ENCODE data around the gene CDH23. TPM values are rescaled to one million over a fixed set of nuclear protein-coding genes. Genes with fewer than 3 reads are reported as not detected.

Gene CDH23
- total RNA-seq, 2 experiments from 2014 or later: 3.7 to 5.3 TPM

- ATAC-seq (ENCODE audit: low read depth): peak; percentile 68
- Mint-ChIP-seq H3K9me3 (no peaks in the 10 kb centered on the region), H3K36me3 (no peaks in the 10 kb centered on the region), H3K27me3 (no peaks in the 10 kb centered on the region), H3K4me1 (peaks cover 66% of the 10 kb centered on the region), H3K4me3 (peak overlapping the region; percentile 65), H3K27ac (peak overlapping the region; percentile 97)
- POLR2A ChIA-PET: interaction anchor here (0.8 to 11.6 kb wide), 9 partner anchors 9 to 85 kb away, joined by 3 to 138 read pairs (median 25); partner anchors contain the start of gene VSIR
- DNase-seq: peak; percentile 75
Observed at GRCh38 chr10:71727105-71727737, 330.5 kb downstream of the CDH23 start.

DNA sequence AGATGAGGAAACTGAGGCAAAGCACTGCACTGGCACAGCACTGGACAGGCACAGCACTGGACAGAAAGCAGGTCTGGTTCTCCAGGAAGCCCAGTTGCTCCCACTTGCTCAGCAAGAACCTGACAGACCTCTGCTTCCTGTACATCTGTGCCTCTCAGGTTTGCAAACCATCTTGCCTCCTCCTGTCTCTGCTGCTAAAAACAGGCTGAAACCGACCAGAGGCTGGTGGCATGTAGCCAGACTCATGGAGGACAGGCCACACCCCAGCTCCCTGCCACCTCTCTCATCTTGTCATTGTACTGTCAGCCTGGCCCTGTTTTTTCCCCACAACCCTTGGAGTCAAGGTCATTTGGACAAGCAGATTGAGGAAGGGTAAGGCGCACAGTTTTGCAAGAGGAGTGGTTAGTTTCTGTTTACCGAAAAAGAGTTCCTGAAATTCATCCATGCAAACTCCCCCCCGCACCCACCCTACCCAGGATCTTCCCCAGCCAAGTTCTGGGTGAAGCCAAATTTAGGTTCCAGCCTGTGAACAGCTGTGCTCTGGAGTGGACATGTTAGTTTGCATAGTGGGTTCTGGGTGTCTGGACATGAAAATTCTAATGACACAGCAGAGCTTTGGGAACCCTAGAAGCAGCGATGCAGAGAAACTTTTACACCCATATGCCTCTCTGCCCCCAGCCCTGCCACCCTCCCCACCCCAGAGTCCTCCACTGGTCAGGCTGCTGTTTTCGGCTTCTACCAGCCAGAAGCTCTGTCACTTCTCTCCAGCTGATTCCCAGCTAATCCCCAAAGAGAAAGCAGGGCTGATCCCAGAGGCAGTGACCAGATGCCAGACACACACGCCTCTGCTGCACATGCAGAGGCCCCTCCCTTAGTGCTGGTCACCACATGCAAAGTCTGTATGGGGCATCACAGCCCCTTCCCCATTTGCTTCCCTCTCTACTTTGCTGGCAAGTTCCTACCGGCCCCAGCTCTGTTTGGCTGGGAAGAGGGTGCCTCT is 331.3 kb downstream of the CDH23 start:
- POLR2A ChIA-PET: interaction anchor here (1.0 to 11.6 kb wide), 11 partner anchors 8 to 45 kb away, joined by 3 to 138 read pairs (median 12); partner anchors contain the start of gene VSIR
- Mint-ChIP-seq H3K36me3 (no peaks in the 10 kb centered on the region), H3K9me3 (no peaks in the 10 kb centered on the region), H3K4me3 (peak overlapping the region; percentile 65), H3K27me3 (no peaks in the 10 kb centered on the region), H3K4me1 (peaks cover 73% of the 10 kb centered on the region), H3K27ac (peak overlapping the region; percentile 97)
- ATAC-seq (ENCODE audit: low read depth) (peak; percentile 53), DNase-seq (no peak)

DNA sequence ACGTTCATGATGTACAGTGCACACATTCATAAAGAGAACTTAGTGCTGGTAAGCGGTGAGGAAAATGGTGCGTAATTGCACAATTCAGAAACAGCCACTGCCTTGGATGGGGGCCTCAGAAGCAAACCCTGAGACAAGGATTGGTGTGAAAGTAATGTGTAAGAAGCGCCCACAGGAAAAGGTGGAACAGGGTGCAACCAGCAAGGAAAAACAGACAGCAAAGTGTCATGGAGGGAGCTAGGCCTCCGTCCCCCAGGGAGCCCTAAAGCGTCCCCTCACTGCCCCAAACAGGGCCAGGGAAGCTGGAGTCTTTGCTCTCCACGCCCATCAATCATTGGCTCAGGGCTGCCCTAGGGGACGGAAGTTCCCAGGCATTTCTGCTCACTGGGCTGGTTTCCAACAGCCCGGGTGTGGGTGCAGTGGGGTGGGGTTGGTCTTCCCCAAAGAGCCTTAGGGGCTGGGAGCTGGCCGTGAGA is 332.5 kb downstream of the CDH23 start:
- POLR2A ChIA-PET: interaction anchor here (1.0 to 11.6 kb wide), 6 partner anchors 10 to 44 kb away, joined by 3 to 138 read pairs (median 40); partner anchors contain the start of gene VSIR
- DNase-seq: no peak
- Mint-ChIP-seq H3K27me3 (no peaks in the 10 kb centered on the region), H3K9me3 (no peaks in the 10 kb centered on the region), H3K27ac (peak overlapping the region; percentile 97), H3K4me3 (peak overlapping the region; percentile 65), H3K4me1 (peaks cover 77% of the 10 kb centered on the region), H3K36me3 (no peaks in the 10 kb centered on the region)
- ATAC-seq (ENCODE audit: low read depth): no peak

DNA sequence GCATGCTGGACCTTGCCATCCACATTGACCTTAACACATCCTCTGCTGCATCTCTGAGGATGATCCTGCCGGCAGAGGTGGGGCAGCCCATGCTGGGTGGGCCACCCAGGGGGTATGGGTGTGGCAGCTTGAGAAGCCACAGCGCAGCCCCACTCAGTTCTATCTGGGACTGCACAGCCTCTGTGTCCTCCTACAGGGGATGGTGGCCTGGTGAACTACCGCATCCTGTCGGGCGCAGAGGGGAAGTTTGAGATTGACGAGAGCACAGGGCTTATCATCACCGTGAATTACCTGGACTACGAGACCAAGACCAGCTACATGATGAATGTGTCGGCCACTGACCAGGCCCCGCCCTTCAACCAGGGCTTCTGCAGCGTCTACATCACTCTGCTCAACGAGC is 335.1 kb downstream of the CDH23 start:
- Mint-ChIP-seq H3K9me3 (no peaks in the 10 kb centered on the region), H3K4me1 (peaks cover 78% of the 10 kb centered on the region), H3K36me3 (no peaks in the 10 kb centered on the region), H3K27me3 (no peaks in the 10 kb centered on the region), H3K4me3 (peak overlapping the region; percentile 57), H3K27ac (peak overlapping the region; percentile 69)
- POLR2A ChIA-PET: interaction anchor here (0.6 to 11.6 kb wide), 7 partner anchors 11 to 41 kb away, joined by 3 to 138 read pairs (median 17); partner anchors contain the start of gene VSIR
- DNase-seq (peak; percentile 62), ATAC-seq (ENCODE audit: low read depth) (peak; percentile 6)

DNA sequence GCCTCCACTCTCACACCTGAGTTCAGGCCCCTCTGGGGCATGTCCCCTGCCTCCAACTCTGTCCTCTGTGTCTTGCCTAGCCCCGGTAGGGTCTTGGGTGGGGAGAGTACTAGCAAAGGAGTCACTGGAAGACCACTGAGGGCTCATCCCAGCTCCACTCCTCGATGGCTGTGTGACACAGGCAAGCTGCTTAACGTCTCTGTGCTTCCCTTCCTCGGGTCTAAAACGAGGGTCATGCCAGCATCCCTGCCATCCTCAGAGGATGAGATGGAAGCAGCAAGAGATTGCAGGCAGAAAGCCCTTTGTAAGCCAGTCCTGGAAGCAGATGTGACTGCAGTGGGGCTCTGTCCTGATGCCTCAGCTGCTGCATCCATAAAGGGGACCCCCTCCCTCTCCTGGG is 338.1 kb downstream of the CDH23 start:
- ATAC-seq (ENCODE audit: low read depth) (no peak), DNase-seq (no peak)
- Mint-ChIP-seq H3K27me3 (no peaks in the 10 kb centered on the region), H3K4me1 (peaks cover 74% of the 10 kb centered on the region), H3K4me3 (peak overlapping the region; percentile 59), H3K9me3 (no peaks in the 10 kb centered on the region), H3K27ac (peak overlapping the region; percentile 93), H3K36me3 (no peaks in the 10 kb centered on the region)
- POLR2A ChIA-PET: interaction anchor here (0.9 to 9.7 kb wide), 8 partner anchors 8 to 38 kb away, joined by 3 to 71 read pairs (median 6); partner anchors contain the start of gene VSIR

- peak overlapping the region; percentile 93 for H3K27ac Mint-ChIP-seq
- DNase-seq (peak; percentile 70), ATAC-seq (ENCODE audit: low read depth) (peak; percentile 85)
- peak overlapping the region; percentile 59 for H3K4me3 Mint-ChIP-seq
- no peaks in the 10 kb centered on the region for H3K9me3 Mint-ChIP-seq
- POLR2A ChIA-PET: interaction anchor here (1.2 to 9.7 kb wide), 8 partner anchors 9 to 37 kb away, joined by 3 to 71 read pairs (median 6); partner anchors contain the start of gene VSIR
- H3K27me3 Mint-ChIP-seq: no peaks in the 10 kb centered on the region
- no peaks in the 10 kb centered on the region for H3K36me3 Mint-ChIP-seq
- peaks cover 79% of the 10 kb centered on the region for H3K4me1 Mint-ChIP-seq
Observed at GRCh38 chr10:71735709-71736569, 339.2 kb downstream of the CDH23 start.

GRCh38 chr10:71736570-71736952 is 339.8 kb downstream of the CDH23 start:
- H3K4me1 Mint-ChIP-seq: peaks cover 80% of the 10 kb centered on the region
- H3K36me3 Mint-ChIP-seq: no peaks in the 10 kb centered on the region
- POLR2A ChIA-PET: interaction anchor here (1.7 to 9.7 kb wide), 5 partner anchors 9 to 36 kb away, joined by 4 to 71 read pairs (median 12); partner anchors contain the start of gene VSIR
- DNase-seq: no peak
- H3K27me3 Mint-ChIP-seq: no peaks in the 10 kb centered on the region
- ATAC-seq (ENCODE audit: low read depth): peak; percentile 5
- peak overlapping the region; percentile 93 for H3K27ac Mint-ChIP-seq
- no peaks in the 10 kb centered on the region for H3K9me3 Mint-ChIP-seq
- H3K4me3 Mint-ChIP-seq: peak overlapping the region; percentile 59

DNA sequence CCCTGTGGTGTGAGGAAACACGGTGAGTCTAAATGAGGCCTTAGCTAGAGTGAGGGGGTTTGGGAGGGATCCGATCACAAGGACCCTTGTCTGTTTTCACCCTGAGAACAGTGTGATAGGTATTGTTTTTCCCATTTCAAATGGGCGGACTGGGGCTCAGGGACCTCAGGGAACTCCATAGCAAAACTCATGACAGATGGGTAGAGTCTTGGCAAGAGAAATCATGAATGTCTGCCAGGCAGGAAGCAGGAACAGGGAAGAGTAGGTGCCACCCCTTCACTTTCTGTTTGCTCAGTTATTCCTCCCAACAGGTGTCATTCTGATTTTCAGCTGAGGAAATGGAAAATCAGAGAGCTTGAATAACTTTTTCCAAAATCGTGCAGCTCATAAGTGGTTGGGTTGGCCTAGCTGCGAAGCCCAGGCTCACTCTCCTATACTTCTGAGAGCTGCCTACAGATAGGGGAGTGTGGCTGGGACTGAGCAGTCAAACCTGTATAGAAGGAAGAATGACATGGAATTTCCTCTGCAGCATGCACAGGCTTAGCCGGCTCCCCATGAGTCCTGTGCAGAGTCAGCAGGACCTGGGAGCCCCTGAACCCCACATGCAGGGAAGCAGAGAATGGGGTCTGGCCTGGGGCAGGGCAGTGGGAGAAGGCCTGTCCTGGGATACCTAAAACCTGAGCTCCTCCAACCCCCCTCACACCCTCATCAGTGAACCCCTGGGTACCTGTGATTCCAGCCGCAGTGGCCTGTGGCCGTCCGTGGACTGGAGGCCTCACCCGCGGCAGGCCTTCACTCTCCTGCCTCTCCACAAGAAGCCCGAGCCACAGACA is 340.5 kb downstream of the CDH23 start:
- ATAC-seq (ENCODE audit: low read depth): no peak
- peak overlapping the region; percentile 93 for H3K27ac Mint-ChIP-seq
- H3K4me3 Mint-ChIP-seq: peak overlapping the region; percentile 59
- no peak for DNase-seq
- POLR2A ChIA-PET: interaction anchor here (0.7 to 9.7 kb wide), 4 partner anchors 10 to 35 kb away, joined by 3 to 71 read pairs (median 34); partner anchors contain the start of gene VSIR
- H3K27me3 Mint-ChIP-seq: no peaks in the 10 kb centered on the region
- no peaks in the 10 kb centered on the region for H3K9me3 Mint-ChIP-seq
- H3K36me3 Mint-ChIP-seq: peaks cover under 1% of the 10 kb centered on the region
- peaks cover 78% of the 10 kb centered on the region for H3K4me1 Mint-ChIP-seq

DNA sequence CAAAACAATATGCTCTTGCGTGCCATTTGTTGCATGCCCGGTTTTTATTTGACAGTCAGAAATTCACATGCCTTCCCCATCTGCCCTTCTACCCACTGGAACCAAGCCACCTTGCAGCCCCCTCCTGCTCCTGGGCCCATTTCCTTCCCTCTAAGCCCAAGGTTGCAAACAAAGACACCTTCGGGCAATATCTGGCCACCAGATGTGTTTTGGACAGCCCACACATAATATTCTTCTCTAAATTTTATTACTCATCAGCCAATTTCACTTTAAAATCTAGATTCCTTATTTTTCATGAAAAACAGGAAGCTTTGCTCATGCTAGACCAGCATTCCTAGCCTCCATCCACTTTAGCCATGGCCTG is 341.1 kb downstream of the CDH23 start:
- POLR2A ChIA-PET: interaction anchor here (0.7 to 9.7 kb wide), 4 partner anchors 9 to 35 kb away, joined by 3 to 71 read pairs (median 34); partner anchors contain the start of gene VSIR
- Mint-ChIP-seq H3K27ac (peak overlapping the region; percentile 93), H3K4me3 (no peak overlapping the region), H3K4me1 (peaks cover 78% of the 10 kb centered on the region), H3K27me3 (no peaks in the 10 kb centered on the region), H3K36me3 (peaks cover 3% of the 10 kb centered on the region), H3K9me3 (no peaks in the 10 kb centered on the region)
- no peak for ATAC-seq (ENCODE audit: low read depth)
- no peak for DNase-seq

DNA sequence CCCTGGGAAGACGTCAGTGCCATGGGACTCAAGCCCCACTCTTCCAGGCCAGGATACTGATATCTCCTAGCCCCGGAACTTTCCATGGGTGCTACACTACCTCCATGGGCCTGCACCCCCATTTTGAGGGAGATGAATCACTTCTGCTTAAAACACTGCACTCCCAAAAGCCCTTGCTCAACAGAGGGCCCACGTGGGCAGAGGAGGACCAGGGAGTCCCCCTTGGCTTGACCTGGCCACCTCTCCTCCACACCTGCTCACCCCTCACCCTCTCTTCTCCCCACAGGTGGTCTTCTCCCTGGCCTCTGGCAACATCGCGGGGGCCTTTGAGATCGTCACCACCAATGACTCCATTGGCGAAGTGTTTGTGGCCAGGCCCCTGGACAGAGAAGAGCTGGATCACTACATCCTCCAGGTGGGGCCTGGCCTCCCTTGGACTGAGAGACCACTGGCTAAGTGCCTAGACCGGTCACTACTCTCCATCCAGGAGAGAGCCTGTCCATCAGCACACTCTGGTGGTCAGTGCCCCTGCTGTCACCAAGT is 342.7 kb downstream of the CDH23 start:
- no peaks in the 10 kb centered on the region for H3K9me3 Mint-ChIP-seq
- DNase-seq: no peak
- no peak for ATAC-seq (ENCODE audit: low read depth)
- POLR2A ChIA-PET: interaction anchor here (1.0 to 9.7 kb wide), 6 partner anchors 9 to 42 kb away, joined by 3 to 71 read pairs (median 4); partner anchors contain the start of gene VSIR
- H3K4me1 Mint-ChIP-seq: peaks cover 83% of the 10 kb centered on the region
- no peaks in the 10 kb centered on the region for H3K27me3 Mint-ChIP-seq
- H3K36me3 Mint-ChIP-seq: peaks cover 3% of the 10 kb centered on the region
- H3K4me3 Mint-ChIP-seq: no peak overlapping the region
- peak overlapping the region; percentile 93 for H3K27ac Mint-ChIP-seq

DNA sequence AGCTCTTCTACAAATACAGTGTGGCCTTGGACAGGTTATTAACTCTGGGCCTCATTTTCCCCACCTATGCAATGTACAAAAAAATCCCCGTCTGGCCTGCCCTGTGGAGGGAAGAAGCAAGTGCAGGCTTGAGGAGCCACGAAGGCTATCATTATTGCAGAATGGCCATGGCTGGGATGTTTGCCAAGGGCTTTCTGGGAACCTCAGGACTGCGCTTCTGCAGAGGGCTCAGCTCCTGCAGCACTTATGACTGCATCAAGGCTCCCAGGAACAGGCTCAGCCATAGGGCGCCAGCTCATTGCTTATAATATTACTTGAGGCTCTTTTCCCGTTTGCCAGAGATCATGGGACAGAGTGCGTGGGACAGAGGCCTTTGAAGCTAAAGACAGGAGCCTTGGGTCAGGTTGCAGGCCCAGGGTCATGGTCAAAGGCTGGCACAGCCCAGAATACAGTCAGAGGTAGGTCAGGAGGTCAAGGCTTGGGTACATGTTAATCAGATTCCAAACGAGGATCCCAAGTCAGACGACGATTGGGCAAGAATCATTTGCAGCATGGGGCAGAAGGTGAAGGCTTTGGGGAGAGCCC is 343.4 kb downstream of the CDH23 start:
- no peak for ATAC-seq (ENCODE audit: low read depth)
- POLR2A ChIA-PET: interaction anchor here (1.0 to 9.7 kb wide), 7 partner anchors 9 to 42 kb away, joined by 3 to 71 read pairs (median 5); partner anchors contain the start of gene VSIR
- H3K36me3 Mint-ChIP-seq: peaks cover 6% of the 10 kb centered on the region
- DNase-seq: no peak
- H3K9me3 Mint-ChIP-seq: no peaks in the 10 kb centered on the region
- no peaks in the 10 kb centered on the region for H3K27me3 Mint-ChIP-seq
- peak overlapping the region; percentile 93 for H3K27ac Mint-ChIP-seq
- peak overlapping the region; percentile 5 for H3K4me3 Mint-ChIP-seq
- H3K4me1 Mint-ChIP-seq: peaks cover 83% of the 10 kb centered on the region

Data from activated naive CD8-positive, alpha-beta T cell treated with anti-CD3 and anti-CD28 coated beads, Interleukin-2, amount 10 ng/mL, durations not matched to agents 7 days and 5 days (primary cell).